Ishikawa (cell line): ENCODE data around the gene MAPKBP1.
A peak's percentile ranks its signal among the peaks of the same experiment; 100 is the strongest.

Experiments used
- CEBPB ChIP-seq: IDR thresholded peaks from 2 replicates; pipeline ENCODE4 v1.6.1; 2012
- CREB1 ChIP-seq: IDR thresholded peaks from 2 replicates; pipeline ENCODE4 v1.6.1; 2012; ENCODE audit warnings: low read depth
- EGR1 ChIP-seq: IDR thresholded peaks from 2 replicates; pipeline ENCODE4 v1.6.1; 2012
- EP300 ChIP-seq: IDR thresholded peaks from 2 replicates; pipeline ENCODE4 v1.6.1; 2012; ENCODE audit warnings: borderline replicate concordance
- FOXM1 ChIP-seq: IDR thresholded peaks from 2 replicates; pipeline ENCODE4 v1.6.1; 2012; ENCODE audit warnings: low read depth, borderline replicate concordance
- NFIC ChIP-seq: IDR thresholded peaks from 2 replicates; pipeline ENCODE4 v1.6.1; 2012
- RAD21 ChIP-seq: IDR thresholded peaks from 2 replicates; pipeline ENCODE4 v1.6.1; 2012; ENCODE audit warnings: low read depth
- TAF1 ChIP-seq: IDR thresholded peaks from 2 replicates; pipeline ENCODE4 v1.6.1; 2012; ENCODE audit warnings: low read depth, mild to moderate bottlenecking
- TCF12 ChIP-seq: IDR thresholded peaks from 2 replicates; pipeline ENCODE4 v1.6.1; 2012; ENCODE audit warnings: low read depth
- TEAD4 ChIP-seq: IDR thresholded peaks from 2 replicates; pipeline ENCODE4 v1.6.1; 2012
- YY1 ChIP-seq: IDR thresholded peaks from 2 replicates; pipeline ENCODE4 v1.6.1; 2012; ENCODE audit warnings: low read depth
- ZBTB7A ChIP-seq: IDR thresholded peaks from 2 replicates; pipeline ENCODE4 v1.6.1; 2012; ENCODE audit warnings: low read depth
- TF ChIP-seq, protein P1 (sequence below): IDR thresholded peaks from 2 replicates; pipeline ENCODE4 v1.6.1; 2012
- TF ChIP-seq, protein P2 (sequence below): IDR thresholded peaks from 2 replicates; pipeline ENCODE4 v1.6.1; 2012
- TF ChIP-seq, protein P3 (sequence below): IDR thresholded peaks from 2 replicates; pipeline ENCODE4 v1.6.1; 2012; ENCODE audit warnings: low read depth, mild to moderate bottlenecking

MAPKBP1 gene

DNA sequence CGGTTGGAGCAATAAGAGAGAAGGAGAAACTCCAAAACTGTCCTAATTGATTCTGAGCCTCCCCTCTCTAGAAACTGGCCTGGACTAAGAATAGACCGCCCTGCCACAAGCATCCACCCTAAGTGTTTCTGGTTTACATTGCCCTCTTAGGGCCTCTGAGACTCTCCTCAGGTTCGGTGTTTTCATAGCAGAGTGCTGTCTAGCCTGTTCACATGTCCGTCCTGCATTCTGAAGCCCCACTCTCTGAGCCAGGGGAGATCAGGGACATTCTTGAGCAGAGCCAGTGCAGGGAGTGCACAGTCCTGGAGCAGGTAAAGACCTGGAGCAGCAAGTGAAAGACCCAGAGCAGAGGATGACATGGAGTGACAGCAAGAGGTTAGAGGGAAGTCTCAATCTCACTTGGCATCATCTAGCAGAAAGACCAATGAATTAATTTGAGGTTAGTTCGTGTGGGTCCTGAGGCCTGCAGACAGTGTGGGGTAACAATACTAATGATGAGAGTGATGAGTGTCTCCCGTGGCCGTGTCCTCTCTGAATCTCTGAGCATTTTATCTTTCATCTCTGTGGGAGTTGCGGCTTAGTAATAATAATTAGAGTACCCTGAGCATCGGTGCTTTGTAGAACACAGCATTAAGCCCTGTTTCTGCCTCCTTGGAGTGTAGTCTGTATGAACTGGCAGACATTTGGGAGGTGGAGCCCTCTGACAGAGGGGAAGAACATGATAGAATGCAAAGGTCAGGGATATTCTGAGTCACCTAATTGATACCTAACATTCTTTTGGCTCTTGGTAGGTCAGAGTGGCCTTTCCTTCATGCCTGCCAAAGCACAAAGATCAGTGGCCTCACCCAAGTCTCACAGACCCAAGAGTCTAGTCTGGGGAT lies 24.6 kb downstream of the MAPKBP1 start:
- TF ChIP-seq, protein P1, sequence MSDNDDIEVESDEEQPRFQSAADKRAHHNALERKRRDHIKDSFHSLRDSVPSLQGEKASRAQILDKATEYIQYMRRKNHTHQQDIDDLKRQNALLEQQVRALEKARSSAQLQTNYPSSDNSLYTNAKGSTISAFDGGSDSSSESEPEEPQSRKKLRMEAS = no peak
- no peak for TF ChIP-seq YY1
- no peak for TF ChIP-seq EP300
- TF ChIP-seq CREB1 = no peak
- TF ChIP-seq RAD21 = no peak
- TF ChIP-seq TAF1 = no peak
- no peak for TF ChIP-seq EGR1
- peak; percentile 11; the same call in 1 of the 2 replicates for TF ChIP-seq TEAD4

DNA sequence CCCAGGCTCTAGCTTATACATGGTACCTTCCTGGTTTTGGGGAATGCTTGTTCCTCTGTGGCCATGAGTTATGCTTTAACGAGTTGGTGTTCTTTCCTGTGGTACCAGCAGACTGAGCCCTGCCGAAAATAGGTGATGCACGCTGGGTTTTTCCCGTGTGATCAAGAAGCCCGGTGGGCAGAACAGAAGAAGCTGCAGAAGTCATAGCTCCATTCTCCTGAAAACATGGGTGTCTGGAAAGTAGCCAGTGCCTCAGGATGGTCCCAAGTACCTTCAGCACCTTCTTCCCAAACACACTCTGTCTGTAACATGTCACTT lies 25.2 kb downstream of the MAPKBP1 start:
- TF ChIP-seq, protein P2, sequence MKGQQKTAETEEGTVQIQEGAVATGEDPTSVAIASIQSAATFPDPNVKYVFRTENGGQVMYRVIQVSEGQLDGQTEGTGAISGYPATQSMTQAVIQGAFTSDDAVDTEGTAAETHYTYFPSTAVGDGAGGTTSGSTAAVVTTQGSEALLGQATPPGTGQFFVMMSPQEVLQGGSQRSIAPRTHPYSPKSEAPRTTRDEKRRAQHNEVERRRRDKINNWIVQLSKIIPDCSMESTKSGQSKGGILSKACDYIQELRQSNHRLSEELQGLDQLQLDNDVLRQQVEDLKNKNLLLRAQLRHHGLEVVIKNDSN = no peak
- TF ChIP-seq, protein P3, sequence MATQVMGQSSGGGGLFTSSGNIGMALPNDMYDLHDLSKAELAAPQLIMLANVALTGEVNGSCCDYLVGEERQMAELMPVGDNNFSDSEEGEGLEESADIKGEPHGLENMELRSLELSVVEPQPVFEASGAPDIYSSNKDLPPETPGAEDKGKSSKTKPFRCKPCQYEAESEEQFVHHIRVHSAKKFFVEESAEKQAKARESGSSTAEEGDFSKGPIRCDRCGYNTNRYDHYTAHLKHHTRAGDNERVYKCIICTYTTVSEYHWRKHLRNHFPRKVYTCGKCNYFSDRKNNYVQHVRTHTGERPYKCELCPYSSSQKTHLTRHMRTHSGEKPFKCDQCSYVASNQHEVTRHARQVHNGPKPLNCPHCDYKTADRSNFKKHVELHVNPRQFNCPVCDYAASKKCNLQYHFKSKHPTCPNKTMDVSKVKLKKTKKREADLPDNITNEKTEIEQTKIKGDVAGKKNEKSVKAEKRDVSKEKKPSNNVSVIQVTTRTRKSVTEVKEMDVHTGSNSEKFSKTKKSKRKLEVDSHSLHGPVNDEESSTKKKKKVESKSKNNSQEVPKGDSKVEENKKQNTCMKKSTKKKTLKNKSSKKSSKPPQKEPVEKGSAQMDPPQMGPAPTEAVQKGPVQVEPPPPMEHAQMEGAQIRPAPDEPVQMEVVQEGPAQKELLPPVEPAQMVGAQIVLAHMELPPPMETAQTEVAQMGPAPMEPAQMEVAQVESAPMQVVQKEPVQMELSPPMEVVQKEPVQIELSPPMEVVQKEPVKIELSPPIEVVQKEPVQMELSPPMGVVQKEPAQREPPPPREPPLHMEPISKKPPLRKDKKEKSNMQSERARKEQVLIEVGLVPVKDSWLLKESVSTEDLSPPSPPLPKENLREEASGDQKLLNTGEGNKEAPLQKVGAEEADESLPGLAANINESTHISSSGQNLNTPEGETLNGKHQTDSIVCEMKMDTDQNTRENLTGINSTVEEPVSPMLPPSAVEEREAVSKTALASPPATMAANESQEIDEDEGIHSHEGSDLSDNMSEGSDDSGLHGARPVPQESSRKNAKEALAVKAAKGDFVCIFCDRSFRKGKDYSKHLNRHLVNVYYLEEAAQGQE = no peak
- TF ChIP-seq EP300 (no peak), ZBTB7A (no peak), TEAD4 (no peak), TAF1 (no peak), YY1 (no peak), CREB1 (no peak)

DNA sequence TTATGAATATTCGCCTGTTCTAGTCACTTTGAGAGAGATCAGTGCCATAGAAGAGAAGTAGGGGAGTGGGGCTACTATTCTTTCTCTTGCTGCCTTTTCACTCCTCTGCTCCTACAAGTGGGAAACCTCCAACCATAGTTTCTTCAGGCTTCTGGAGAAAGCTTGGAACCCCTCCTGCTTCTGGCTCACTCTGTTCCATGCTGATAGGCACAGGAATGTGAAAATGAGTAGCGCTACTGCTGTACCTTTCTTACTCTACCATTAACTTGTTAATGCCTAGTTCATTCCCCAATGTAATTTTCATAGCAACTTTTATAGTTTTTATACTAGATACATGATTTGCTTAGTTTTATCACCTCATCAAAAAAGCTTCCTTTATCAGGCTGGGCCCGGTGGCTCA lies 26.9 kb downstream of the MAPKBP1 start:
- TF ChIP-seq EP300 (no peak), CREB1 (no peak), EGR1 (no peak), TEAD4 (peak; percentile 79)
- TF ChIP-seq, protein P1 = no peak
- TF ChIP-seq, protein P3 = no peak

DNA sequence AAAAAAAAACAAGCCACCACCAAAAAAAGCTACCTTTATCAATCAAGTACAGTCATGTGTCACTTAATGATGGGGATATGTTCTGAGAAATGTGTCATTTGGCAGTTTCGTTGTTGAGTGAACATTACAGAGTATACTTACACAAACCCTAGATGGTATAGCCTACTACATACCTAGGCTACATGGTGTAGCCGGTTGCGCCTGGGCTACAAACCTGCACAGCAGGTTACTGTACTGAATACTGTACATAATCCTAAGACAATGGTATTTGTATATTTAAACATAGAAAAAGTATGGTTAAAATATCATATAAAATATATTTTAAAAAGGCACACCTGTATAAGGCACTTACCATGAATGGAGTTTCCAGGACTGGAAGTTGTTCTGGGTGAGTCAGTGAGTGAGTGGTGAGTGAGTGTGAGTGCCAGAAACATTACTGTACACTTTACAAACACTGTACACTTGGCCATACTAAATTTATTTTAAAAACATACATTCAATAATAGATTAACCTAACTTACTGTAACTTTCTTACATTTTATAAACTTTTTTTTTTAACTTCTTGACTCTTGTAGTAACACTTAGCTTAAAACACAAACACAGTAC lies 27.7 kb downstream of the MAPKBP1 start:
- TF ChIP-seq TAF1 (no peak), TCF12 (no peak), CEBPB (no peak), RAD21 (no peak), FOXM1 (no peak), YY1 (no peak), NFIC (no peak), EP300 (no peak), EGR1 (no peak), CREB1 (no peak), TEAD4 (no peak), ZBTB7A (no peak)
- TF ChIP-seq, protein P3 = no peak
- TF ChIP-seq, protein P2 = no peak
- TF ChIP-seq, protein P1 = no peak
